Fibroblast of lung (primary cell): ENCODE data around the gene YIPF5.

Source experiments
- CTCF ChIP-seq, 2 donors: IDR thresholded peaks in 1 of 2; conservative IDR thresholded peaks in 1 of 2; 1 replicate in 1 of 2; 2 replicates in 1 of 2; pipeline ENCODE4 v1.5.1; 2011 to 2012; ENCODE audit warnings: low read length in 2 of 2, control low read depth in 1 of 2, inconsistent platforms in 1 of 2, low read depth in 1 of 2, mild to moderate bottlenecking in 1 of 2
- EZH2 ChIP-seq: IDR thresholded peaks from 2 replicates; pipeline ENCODE4 v1.5.1; 2012; ENCODE audit warnings: low read length, control low read depth, mild to moderate bottlenecking; ENCODE audit errors: missing control alignments

DNA sequence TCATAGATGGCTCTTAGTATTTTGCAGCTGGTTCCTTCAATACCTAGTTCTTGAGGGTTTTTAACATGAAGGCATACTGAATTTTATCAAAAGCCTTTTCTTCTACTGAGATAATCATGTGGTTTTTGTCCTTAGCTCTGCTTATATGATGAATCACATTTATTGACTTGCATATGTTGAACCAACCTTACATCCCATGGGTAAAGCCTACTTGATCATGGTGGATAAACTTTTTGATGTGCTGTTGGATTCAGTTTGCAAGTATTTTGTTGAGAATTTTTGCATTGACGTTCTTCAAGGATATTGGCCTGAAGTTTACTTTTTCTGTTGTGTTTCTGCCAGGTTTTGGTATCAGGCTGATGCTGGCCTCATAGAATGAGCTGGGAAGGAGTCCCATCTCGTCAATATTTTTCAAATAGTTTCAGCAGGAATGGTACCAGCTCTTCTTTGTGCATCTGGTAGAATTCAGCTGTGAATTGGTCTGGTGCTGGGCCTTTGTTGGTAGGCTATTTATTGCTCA, 49.7 kb downstream of the YIPF5 start:
- TF ChIP-seq EZH2, result no peak
- no peak for TF ChIP-seq CTCF (conservative IDR thresholded peaks at IDR 0.05 in 1 of 2, IDR thresholded peaks at IDR 0.05 in 1 of 2; ENCODE audit: low read depth in 1 of 2, low read length in 2 of 2)
